Retinal pigment epithelial cell (primary cell): Measurements from ENCODE around the gene UNC80.
"Not testable (repeated sequence)": the region's sequence is repeated elsewhere in the genome, so short reads cannot be mapped to it uniquely, and the experiment has no call there.

ENCODE experiments used
- DNase-seq: peaks from one replicate; pipeline ENCODE4 v3.0.0-alpha.2; 2010; ENCODE audit warnings: low read depth
- H3K4me3 ChIP-seq: 2 replicates; pipeline ENCODE4 v1.5.1; 2011; ENCODE audit warnings: mild to moderate bottlenecking, low read length, control low read depth, moderate library complexity
- CTCF ChIP-seq: conservative IDR thresholded peaks from 2 replicates; pipeline ENCODE4 v1.5.1; 2011; ENCODE audit warnings: low read depth, low read length, control low read depth, inconsistent platforms

The UNC80 gene

GRCh38 chr2:209773377-209773776 is 1.7 kb downstream of the UNC80 start:
- H3K4me3 ChIP-seq, result no peak overlapping the region
- DNase-seq, result no peak
- no peak for TF ChIP-seq CTCF

GRCh38 chr2:209787416-209787815 is 15.8 kb downstream of the UNC80 start:
- TF ChIP-seq CTCF, result no peak
- H3K4me3 ChIP-seq, result no peak overlapping the region
- no peak for DNase-seq

GRCh38 chr2:209788925-209789324 is 17.3 kb downstream of the UNC80 start:
- H3K4me3 ChIP-seq, result no peak overlapping the region
- no peak for TF ChIP-seq CTCF
- DNase-seq, result no peak

GRCh38 chr2:209790066-209790728 is 18.6 kb downstream of the UNC80 start:
- no peak for TF ChIP-seq CTCF
- no peak overlapping the region for H3K4me3 ChIP-seq
- no peak for DNase-seq

- TF ChIP-seq CTCF, result no peak
- no peak for DNase-seq
- no peak overlapping the region for H3K4me3 ChIP-seq
These were observed 19.5 kb downstream of the UNC80 start for GRCh38 chr2:209791151-209791550.

GRCh38 chr2:209795425-209795824 is 23.8 kb downstream of the UNC80 start:
- not testable (repeated sequence) for H3K4me3 ChIP-seq, DNase-seq

- no peak for DNase-seq
- H3K4me3 ChIP-seq, result no peak overlapping the region
- TF ChIP-seq CTCF, result no peak
These were observed 33.7 kb downstream of the UNC80 start for GRCh38 chr2:209805351-209805750.

GRCh38 chr2:209806318-209806717 is 34.7 kb downstream of the UNC80 start:
- H3K4me3 ChIP-seq, result no peak overlapping the region
- DNase-seq, result no peak
- no peak for TF ChIP-seq CTCF
